ENCODE data around the gene TRAF1.

TRAF1 gene

GRCh38 chr9:120869360-120869687 lies 57.3 kb downstream of the TRAF1 start:
- no peak for DNase-seq (ENCODE audit: low read depth in 2 of 2)

DNA sequence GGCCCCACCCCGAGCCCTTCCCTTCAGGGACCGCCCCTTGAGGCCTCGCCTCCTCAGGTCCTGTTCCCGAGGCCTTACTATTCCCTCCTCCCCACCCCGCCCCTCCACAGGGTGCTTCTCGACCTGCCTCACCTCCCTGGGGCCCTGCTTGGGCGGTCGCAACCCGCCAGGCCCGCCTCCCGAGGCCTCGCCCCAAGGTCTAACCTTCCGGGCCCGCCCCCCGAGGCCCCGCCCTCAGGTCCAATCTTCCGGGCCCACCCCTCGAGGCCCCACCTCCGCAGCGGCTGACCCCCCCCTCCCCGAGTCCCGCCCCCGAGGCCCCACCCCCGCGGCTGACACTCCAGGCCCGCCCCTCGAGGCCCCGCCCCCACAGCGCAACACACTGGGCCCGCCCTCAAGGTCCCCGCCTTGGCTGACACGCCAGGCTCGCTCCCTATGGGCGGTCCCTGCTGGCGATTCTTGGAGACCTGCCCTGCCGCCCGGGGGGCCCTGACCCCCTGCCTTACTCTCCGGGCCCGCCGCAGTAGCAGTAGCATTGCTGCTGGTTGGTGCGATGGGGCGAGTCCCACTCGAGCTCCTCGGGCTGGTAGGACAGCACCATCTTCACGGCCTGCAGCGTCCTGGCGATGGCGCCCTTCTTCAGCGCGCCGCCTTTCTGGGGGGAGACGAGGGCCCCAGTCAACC lies 57.8 kb downstream of the TRAF1 start:
- peak; percentile 98 to 99 for DNase-seq (ENCODE audit: low read depth in 2 of 2)

DNA sequence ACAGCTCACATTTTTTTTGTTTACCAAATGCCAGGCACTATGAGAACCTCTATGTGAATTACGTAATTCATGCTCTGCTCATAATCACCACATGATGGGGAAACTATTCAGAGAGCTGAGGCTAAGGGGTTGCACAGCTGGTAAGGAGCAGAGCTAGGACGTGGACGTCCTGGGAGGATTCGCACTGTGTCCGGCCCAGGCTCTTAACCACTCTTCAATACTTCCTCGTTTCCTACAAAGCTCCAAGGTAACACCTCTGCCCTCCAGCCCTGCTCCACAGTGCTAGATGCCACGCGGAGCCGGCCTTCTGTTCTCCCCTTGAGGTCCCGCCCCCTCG lies 58.3 kb downstream of the TRAF1 start:
- DNase-seq (ENCODE audit: low read depth in 2 of 2), result no peak

GRCh38 chr9:120867676-120868338 lies 58.8 kb downstream of the TRAF1 start:
- DNase-seq (ENCODE audit: low read depth in 2 of 2), result no peak

DNA sequence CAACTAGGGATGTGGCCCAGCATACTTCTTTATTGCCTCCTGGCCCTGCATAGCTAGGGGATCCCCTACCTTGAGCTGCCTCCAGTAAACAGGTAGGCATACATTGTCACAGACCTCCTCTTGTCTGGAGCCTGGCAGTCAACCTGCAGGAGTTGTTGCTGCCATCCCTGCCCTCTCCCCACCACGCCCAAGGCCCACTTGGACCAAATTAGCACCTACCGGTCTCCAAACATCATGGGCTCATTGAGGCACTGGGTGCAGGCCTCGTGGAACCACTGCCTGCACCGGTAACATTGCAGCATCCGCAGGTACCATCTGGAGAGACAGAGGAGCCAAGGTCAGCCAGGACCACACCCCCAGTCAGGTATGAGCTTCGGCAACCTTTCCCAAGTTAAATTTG lies 59.9 kb downstream of the TRAF1 start:
- DNase-seq (ENCODE audit: low read depth in 2 of 2), result no peak

GRCh38 chr9:120865809-120866208 lies 60.8 kb downstream of the TRAF1 start:
- DNase-seq (ENCODE audit: low read depth in 2 of 2), result no peak

GRCh38 chr9:120865176-120865575 lies 61.4 kb downstream of the TRAF1 start:
- DNase-seq (ENCODE audit: low read depth in 2 of 2), result no peak

DNA sequence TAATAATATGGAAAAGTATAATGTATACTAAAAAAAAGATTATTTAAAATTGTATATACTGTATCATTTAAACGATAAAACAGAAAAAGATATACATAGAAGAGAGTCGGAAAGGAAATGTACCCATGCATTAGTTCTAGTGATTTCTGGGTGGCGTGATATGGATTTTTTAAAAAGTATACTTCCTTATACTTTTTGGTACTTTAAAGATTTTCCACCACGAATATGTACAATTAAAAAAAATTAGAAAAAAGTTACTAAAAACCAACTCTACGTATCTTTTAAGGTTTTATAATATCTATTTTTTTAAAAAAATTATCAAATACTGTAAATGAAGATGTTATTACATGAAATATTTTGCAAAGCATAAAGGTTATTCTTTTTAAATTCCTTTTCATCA lies 61.9 kb downstream of the TRAF1 start:
- no peak for DNase-seq (ENCODE audit: low read depth in 2 of 2)

- no peak for DNase-seq (ENCODE audit: low read depth in 2 of 2)
These were observed 62.8 kb downstream of the TRAF1 start for GRCh38 chr9:120863833-120864232.

DNA sequence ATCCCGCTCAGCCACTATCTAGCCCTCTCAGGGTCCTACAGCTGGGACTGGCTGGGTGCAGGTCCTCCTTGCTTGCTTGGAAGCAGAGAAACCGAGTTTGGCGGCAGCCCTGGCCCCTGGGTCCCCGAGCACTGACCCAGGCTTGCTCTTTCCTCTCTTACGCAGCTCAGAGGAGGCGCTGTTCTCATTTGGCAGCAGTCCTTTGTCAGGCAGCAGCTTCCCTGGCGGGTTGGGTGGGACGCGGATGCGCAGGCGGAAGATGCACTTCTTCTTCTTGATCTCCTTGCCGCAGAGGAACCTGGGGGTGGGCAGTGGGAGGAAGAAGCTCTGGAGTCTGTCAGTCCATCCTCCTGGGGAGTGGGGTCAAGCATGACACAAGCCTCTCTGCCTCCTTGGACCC lies 64.1 kb downstream of the TRAF1 start:
- no peak for DNase-seq (ENCODE audit: low read depth in 2 of 2)

DNA sequence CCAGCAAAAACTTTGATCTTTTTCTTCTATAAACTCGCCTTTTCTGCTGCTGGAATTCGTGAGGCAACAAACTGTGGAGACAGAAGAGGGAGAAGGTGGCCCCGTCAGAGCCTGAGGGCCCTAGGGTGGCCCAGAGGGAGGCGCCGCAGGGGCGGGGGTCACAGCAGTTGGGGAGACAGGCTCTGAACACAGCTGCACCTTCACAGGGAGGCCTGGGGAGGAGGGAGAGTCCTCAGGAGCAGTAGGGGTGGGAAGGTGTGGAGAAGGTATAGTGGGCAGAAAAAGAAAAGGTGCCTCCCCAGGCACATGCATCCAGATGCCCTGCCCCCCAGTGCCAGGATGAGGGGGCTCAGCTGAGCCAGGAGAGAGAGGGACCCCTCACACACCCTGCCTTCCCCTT lies 64.7 kb downstream of the TRAF1 start:
- DNase-seq (ENCODE audit: low read depth in 2 of 2), result no peak

GRCh38 chr9:120860083-120860482 lies 66.5 kb downstream of the TRAF1 start:
- DNase-seq (ENCODE audit: low read depth in 2 of 2), result no peak

GRCh38 chr9:120859361-120859760 lies 67.2 kb downstream of the TRAF1 start:
- no peak for DNase-seq (ENCODE audit: low read depth in 2 of 2)

- DNase-seq (ENCODE audit: low read depth in 2 of 2), result no peak
These were observed 68.7 kb downstream of the TRAF1 start for GRCh38 chr9:120857902-120858301.

GRCh38 chr9:120857481-120857880 lies 69.1 kb downstream of the TRAF1 start:
- no peak for DNase-seq (ENCODE audit: low read depth in 2 of 2)

GRCh38 chr9:120856700-120857099 lies 69.9 kb downstream of the TRAF1 start:
- DNase-seq (ENCODE audit: low read depth in 2 of 2), result no peak

DNA sequence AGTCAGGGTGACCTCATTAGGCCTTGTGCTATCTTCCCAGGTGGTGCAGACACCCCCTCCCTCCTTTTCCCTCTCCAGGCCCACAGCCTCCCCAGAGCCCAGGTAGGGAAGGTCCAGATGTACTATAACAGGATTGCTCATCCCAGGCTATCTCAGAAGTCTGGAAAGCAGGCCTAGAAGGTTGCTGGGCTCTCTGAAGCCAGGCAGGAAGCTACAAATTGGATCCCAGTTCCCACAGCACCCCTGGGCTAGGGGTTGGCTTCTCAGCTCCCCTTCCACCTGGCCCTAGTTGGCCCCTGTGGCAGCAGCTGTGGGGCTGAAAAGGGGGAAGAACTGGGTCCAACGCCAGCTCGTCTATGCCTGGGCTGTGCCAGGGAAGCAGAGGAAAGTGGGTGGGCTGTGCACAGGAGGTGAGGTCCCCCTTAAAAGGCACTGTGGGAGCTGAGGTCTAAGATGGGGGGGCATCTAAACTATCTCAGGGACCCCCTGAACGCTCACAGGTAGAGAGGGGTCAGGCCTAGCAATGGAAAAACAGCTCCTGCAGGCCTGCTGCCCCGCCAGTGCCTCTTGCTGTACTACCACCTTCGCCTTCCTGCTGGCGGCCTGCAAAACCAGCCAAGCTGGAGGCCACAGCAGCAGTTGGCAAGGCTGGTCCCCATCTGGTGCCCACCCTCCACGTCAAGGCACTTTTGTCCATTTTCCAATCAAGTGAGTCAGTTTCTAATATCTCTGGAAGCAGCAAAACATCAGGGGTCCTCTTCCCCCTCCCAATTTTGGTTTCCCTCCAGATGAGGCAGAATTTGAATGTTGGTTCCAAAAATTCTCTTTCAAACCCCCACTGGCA lies 70.5 kb downstream of the TRAF1 start:
- DNase-seq (ENCODE audit: low read depth in 2 of 2), result no peak

DNA sequence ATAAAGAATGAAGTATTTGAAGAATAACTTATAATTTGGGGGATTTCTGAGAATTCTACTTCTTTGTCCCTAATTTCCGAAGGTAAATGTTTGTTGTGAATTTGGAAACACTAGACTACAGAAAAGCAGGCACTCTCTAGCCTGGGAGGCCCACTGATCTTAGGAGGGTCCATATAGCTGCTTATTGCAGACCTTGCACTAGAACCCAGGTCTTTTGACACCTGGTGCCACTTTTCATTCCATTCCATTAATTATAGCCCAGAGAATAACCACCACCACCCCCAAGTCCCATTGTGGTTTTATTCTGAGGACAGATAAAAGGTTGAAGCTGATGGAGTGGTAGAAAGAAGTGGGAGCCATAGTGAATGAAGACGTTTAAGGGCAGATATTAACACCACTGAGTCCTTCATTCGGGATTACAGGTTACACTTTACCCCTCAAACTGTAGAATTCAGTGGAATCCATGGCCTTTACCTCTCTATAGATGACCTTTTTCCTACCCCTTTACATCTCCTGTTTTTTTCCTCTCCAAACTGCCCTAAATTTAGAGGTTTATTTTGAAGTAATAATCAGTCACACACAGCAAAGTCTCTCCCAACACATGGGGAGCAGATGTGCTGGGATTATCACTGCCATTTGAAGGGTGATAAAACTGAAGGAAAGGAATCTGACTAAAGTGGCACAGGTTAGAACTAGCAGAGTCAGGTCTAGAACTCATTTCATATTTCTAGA lies 71.8 kb downstream of the TRAF1 start:
- DNase-seq (ENCODE audit: low read depth in 2 of 2), result no peak

- no peak for DNase-seq (ENCODE audit: low read depth in 2 of 2)
These were observed 73.4 kb downstream of the TRAF1 start for GRCh38 chr9:120853198-120853597.
